Prostate gland (tissue), 2 donors: Measurements from ENCODE around the gene LRRC2. TPM values are rescaled to one million over a fixed set of nuclear protein-coding genes. Genes with fewer than 3 reads are reported as not detected.

ENCODE experiments used
- DNase-seq: peaks from one replicate; pipeline ENCODE4 v3.0.0-alpha.2; 2019; ENCODE audit warnings: low spot score
- H3K27ac ChIP-seq, 2 donors: fragments of 200-600 bp; sonication (generic); 2 replicates each; pipeline ENCODE4 v1.5.1; 2017 to 2019
- H3K27me3 ChIP-seq: fragments of 200-600 bp; sonication (generic); replicated peaks from 2 replicates; pipeline ENCODE4 v1.5.1; 2019; ENCODE audit not compliant: insufficient read depth
- H3K36me3 ChIP-seq, 2 donors: fragments of 200-600 bp; sonication (generic); 1 replicate in 1 of 2; 2 replicates in 1 of 2; pipeline versions ENCODE4 v1.5.1 to v1.8.1; 2017 to 2019
- H3K4me1 ChIP-seq: fragments of 200-600 bp; sonication (generic); replicated peaks from 2 replicates; pipeline ENCODE4 v1.5.1; 2019
- H3K4me3 ChIP-seq, 2 donors: fragments of 200-600 bp; sonication (generic); 2 replicates each; pipeline ENCODE4 v1.5.1; 2017 to 2019
- H3K9me3 ChIP-seq: fragments of 200-600 bp; sonication (generic); 2 replicates; pipeline ENCODE4 v1.5.1; 2017
- POLR2A ChIP-seq: fragments of 450-650 bp; IDR thresholded peaks from one replicate; pipeline ENCODE4 v1.6.1; 2016; ENCODE audit warnings: antibody characterized with exemption, mild to moderate bottlenecking
- POLR2AphosphoS5 ChIP-seq: sonication (generic); formaldehyde crosslinking; IDR thresholded peaks from one replicate; pipeline ENCODE4 v1.6.1; 2017; ENCODE audit warnings: antibody characterized with exemption
- WGBS: methylation state at CpG from one replicate; pipeline ENCODE4 v1.1.5; 2018; 5-methylcytosine and 5-hydroxymethylcytosine counted together
- intact Hi-C: fragments of 100-400 bp; cut with DNase I; formaldehyde crosslinking; loops from one replicate; pipeline ENCODE4 v1.14.2; 2022
- total RNA-seq, 2 donors: library from RNA; depleted of rRNA; stranded (reverse); fragments of >200 nt; gene quantifications; one replicate each; pipeline ENCODE4 v1.1.0, GENCODE V29; 2016
- TF ChIP-seq, protein P1 (sequence below), 4 experiments: fragments of 200-600 bp in 2 of 4; fragments of 450-650 bp in 2 of 4; sonication (generic) in 2 of 4; IDR thresholded peaks; 1 replicate in 3 of 4; 2 replicates in 1 of 4; pipeline ENCODE4 v1.5.1; 2016 to 2019; ENCODE audit warnings: antibody characterized with exemption in 4 of 4, mild to moderate bottlenecking in 2 of 4, moderate library complexity in 2 of 4

Gene LRRC2
- total RNA-seq, 2 donors from 2014 or later: 0.45 to 1.6 TPM

DNA sequence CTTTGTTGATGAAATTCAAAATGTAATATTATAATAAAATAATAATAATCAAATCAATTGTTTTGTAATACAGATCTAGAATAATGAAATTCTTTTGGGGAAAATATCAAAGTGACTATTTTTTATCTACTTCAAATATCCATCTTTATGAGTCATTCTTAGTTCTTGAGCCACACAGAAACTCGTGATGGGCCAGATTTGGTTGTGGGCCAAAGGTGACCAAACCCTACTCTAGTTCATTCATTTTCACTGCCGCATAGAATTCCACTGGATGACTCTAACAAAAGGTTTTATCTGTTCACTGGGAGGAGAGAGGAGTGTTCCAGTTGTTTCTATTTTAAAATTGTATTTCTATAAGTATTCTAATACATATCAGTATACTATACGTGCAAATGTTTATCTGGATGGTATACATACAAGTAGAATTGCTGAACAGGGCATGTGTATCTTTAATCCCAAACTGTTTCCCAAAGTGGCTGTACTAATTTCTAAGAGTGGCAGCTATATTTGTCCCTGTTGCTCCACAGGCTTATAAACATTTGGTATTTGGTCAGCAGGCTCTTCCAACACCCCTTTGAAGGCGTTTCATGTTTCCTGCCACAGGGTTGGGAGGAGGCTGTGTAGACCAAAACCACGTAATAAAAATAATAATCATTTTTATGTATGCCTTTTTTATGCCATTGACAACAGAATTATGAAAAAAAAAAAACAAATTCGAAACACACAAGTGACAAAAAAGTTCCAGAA, 75.6 kb downstream of the LRRC2 start:
- Histone ChIP-seq H3K27me3 (no peaks in the 10 kb centered on the region), H3K27ac (no peak overlapping the region), H3K4me1 (no peaks in the 10 kb centered on the region), H3K9me3 (no peaks in the 10 kb centered on the region), H3K4me3 (no peak overlapping the region), H3K36me3 (no peaks in the 10 kb centered on the region)
- TF ChIP-seq POLR2A: no peak
- TF ChIP-seq, protein P1, sequence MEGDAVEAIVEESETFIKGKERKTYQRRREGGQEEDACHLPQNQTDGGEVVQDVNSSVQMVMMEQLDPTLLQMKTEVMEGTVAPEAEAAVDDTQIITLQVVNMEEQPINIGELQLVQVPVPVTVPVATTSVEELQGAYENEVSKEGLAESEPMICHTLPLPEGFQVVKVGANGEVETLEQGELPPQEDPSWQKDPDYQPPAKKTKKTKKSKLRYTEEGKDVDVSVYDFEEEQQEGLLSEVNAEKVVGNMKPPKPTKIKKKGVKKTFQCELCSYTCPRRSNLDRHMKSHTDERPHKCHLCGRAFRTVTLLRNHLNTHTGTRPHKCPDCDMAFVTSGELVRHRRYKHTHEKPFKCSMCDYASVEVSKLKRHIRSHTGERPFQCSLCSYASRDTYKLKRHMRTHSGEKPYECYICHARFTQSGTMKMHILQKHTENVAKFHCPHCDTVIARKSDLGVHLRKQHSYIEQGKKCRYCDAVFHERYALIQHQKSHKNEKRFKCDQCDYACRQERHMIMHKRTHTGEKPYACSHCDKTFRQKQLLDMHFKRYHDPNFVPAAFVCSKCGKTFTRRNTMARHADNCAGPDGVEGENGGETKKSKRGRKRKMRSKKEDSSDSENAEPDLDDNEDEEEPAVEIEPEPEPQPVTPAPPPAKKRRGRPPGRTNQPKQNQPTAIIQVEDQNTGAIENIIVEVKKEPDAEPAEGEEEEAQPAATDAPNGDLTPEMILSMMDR (IDR thresholded peaks at IDR 0.05): no peak
- TF ChIP-seq POLR2AphosphoS5: no peak
- 69% methylated on average over 6 of the region's 6 CpGs for WGBS
- no peak for DNase-seq
- intact Hi-C loops: no loop called here

DNA sequence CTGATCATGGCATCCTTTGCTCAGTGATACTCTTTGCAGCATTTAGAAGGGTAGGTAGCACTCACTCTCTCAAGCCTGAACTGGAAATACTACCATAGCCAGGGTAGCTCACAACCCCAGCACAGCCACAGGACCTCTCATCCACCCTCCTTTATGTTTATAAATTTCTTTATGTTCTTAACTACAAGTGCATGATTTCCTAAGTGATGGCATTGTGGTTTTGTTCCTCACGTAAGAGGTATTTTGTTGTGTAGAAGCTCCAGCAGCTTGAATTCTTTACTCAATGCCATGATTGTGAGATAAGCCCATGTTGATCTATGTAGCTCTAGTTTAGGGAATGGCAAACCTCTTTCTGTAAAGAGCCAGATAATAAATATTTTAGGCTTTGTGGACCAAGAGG, 76.2 kb downstream of the LRRC2 start:
- H3K4me3 ChIP-seq: no peak overlapping the region
- DNase-seq: no peak
- H3K27me3 ChIP-seq: no peaks in the 10 kb centered on the region
- intact Hi-C loops: loop anchor here (2.0 kb wide), 2 partner anchors 69 to 141 kb away; no protein-coding TSS in a partner anchor
- no peaks in the 10 kb centered on the region for H3K36me3 ChIP-seq
- WGBS: 68% methylated on average over 1 of the region's 1 CpG
- no peak for TF ChIP-seq POLR2A
- TF ChIP-seq, protein P1 (IDR thresholded peaks at IDR 0.05): no peak
- no peak for TF ChIP-seq POLR2AphosphoS5
- H3K27ac ChIP-seq: no peak overlapping the region
- H3K4me1 ChIP-seq: no peaks in the 10 kb centered on the region
- no peaks in the 10 kb centered on the region for H3K9me3 ChIP-seq

DNA sequence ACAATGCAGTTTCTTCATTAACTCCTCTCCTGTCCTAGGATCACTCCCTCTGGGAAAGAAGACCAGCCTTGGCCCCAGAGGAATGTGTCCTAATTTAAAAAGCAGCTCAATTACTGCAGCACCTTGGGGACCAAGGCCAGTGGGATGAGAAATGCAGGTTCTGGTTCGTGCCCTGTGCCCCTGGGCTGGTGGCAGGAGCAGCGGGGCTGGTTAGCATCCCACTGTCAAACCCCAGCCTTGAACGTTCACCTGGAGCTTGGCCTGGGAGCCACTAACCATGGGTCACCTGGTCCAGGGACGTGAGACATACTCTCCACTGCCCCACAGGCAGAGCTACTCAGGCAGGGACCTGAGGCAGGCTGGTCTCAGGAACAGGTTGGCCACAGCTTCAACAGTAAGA, 76.7 kb downstream of the LRRC2 start:
- 87% methylated on average over 3 of the region's 4 CpGs for WGBS
- no peaks in the 10 kb centered on the region for H3K9me3 ChIP-seq
- no peak overlapping the region for H3K4me3 ChIP-seq
- intact Hi-C loops: loop anchor here (2.0 kb wide), 2 partner anchors 69 to 141 kb away; no protein-coding TSS in a partner anchor
- no peaks in the 10 kb centered on the region for H3K27me3 ChIP-seq
- H3K4me1 ChIP-seq: no peaks in the 10 kb centered on the region
- no peak for DNase-seq
- no peak for TF ChIP-seq POLR2AphosphoS5
- TF ChIP-seq POLR2A: no peak
- TF ChIP-seq, protein P1 (IDR thresholded peaks at IDR 0.05): no peak
- no peaks in the 10 kb centered on the region for H3K36me3 ChIP-seq
- H3K27ac ChIP-seq: no peak overlapping the region

DNA sequence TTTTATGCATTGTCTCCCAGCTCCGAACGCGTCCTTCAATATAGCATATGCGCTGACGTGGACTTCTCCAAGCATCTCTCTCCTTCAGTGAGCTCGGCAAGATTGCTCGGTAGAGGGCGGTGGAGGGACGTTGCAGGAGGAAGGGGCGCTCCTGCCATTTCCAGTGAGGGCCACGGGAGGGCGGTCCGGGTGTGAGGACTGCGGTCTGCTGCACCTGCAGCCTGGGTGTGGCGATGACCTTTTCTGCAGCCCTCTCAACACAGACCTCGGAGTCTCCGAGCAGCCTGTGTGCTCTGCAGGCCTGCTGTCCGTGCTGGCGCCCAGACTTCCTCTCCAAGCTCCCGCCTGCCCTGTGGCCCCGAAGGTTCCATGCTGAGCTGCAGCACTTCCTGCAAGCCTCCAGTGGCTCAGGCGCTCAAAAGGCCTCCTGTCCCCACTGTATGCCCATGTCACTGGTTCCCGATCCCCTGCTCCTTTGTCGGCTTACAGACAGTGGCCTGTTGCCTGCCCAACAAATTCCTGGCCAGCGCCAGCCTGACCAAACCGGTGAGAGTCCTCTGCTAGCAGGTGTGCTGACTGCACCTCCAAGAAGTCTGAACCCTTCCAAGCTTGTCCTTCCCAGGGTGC, 77.3 kb downstream of the LRRC2 start:
- intact Hi-C loops: loop anchor here (2.0 kb wide), 2 partner anchors 70 to 142 kb away; no protein-coding TSS in a partner anchor
- H3K27me3 ChIP-seq: no peaks in the 10 kb centered on the region
- peak; percentile 62 for TF ChIP-seq POLR2AphosphoS5
- TF ChIP-seq, protein P1 (IDR thresholded peaks at IDR 0.05): peak; percentile 72 to 98 (median 86)
- no peak for TF ChIP-seq POLR2A
- H3K36me3 ChIP-seq: no peaks in the 10 kb centered on the region
- H3K27ac ChIP-seq: no peak overlapping the region
- no peak overlapping the region for H3K4me3 ChIP-seq
- H3K4me1 ChIP-seq: no peaks in the 10 kb centered on the region
- 11% methylated on average over 25 of the region's 26 CpGs for WGBS
- DNase-seq: peak; percentile 87
- no peaks in the 10 kb centered on the region for H3K9me3 ChIP-seq
